Measurements from ENCODE around the gene MGP. TPM values are rescaled to one million over a fixed set of nuclear protein-coding genes. Genes with fewer than 3 reads are reported as not detected.

The MGP gene
- total RNA-seq, 2 donors from 2014 or later: 0.74 TPM; not detected in 1

DNA sequence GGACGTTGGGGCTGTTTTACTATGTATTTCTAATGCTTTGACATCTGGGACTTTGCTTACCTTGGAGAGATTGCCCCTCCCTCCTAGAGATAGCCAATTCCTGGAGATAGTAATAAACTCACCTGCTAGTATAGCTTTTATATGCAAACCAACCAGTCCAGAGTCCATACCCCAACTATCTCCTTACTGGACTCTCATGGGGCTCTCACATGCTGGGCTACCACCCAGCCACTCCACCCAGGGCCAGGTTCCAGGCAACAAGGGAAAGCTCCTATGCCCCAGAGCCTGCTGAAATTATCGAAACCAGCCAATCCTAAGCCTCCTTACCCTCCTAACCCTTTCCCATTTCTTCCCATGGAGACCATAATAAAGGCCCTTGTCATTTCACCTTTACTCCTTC lies 25.5 kb upstream of the MGP start:
- Mint-ChIP-seq H3K27me3 (no peaks in the 10 kb centered on the region), H3K9me3 (no peaks in the 10 kb centered on the region), H3K4me3 (peak overlapping the region; percentile 66), H3K27ac (peak overlapping the region; percentile 81), H3K4me1 (peaks cover 21% of the 10 kb centered on the region), H3K36me3 (ENCODE audit: low read depth) (peaks cover 46% of the 10 kb centered on the region)
- ATAC-seq (replicated peaks): no peak

DNA sequence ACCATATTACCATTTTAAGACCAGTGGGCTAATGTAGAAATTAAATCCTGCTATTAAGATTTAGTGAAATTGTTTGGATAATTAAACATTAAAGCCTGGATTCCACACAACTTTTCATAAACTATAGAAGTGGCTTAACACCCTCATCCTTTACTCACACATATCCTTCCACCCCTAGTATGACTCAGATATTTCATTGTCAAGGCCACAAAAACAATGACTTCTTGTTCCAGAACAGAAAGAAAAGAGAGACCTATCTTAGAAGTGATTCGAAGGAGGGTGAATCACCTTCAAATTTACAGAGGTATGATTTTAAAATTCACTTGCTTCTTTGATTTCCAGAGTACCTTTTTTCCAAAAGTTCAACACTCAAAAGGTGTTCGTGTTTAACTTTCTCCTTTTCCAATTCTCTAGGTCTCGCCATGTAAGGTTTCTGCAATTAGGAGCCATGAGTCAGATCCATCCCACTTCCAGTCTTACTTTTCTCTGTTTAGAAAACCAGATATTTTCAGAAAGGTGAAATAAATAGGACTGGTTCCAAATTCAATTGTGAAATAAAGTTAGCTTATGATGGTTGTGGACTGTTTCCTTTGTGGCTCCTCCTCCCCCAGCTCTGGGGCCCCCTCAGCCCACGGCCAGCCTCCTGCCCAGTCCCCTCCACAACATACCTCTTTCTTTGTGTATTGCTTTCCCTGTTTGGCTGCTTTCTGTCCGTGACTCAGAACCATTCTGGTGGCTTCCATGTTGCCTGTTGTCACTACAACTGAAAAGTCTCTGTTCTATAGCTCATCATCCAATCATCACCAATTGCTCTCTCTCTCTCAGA lies 24.6 kb upstream of the MGP start:
- Mint-ChIP-seq H3K9me3 (no peaks in the 10 kb centered on the region), H3K4me1 (peaks cover 21% of the 10 kb centered on the region), H3K27me3 (no peaks in the 10 kb centered on the region), H3K36me3 (ENCODE audit: low read depth) (peaks cover 37% of the 10 kb centered on the region), H3K4me3 (peak overlapping the region; percentile 66), H3K27ac (peak overlapping the region; percentile 81)
- peak; percentile 84 for ATAC-seq (replicated peaks)

DNA sequence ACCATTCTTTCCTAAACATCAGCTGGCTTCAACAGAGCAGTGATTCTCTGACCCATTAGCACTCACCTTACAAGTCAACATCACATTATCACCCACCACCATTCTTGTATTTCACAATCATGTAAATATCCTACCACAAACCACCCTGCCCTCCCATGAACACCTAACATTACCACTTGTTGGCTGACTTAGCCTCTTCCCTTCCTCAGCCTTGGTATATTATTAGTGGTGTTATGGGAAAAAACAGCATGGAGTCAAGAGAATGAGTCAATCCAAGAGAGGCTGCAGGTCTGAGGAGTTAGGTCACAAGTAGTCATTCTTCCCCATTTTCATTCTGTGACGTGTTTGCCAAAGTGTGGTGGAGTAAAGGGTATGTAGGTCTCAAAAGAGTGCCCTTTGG lies 22.3 kb upstream of the MGP start:
- ATAC-seq (replicated peaks): peak; percentile 49
- H3K36me3 Mint-ChIP-seq (ENCODE audit: low read depth): peaks cover 16% of the 10 kb centered on the region

GRCh38 chr12:14906114-14906513 lies 20.5 kb upstream of the MGP start:
- no peaks in the 10 kb centered on the region for H3K27me3 Mint-ChIP-seq
- peaks cover 12% of the 10 kb centered on the region for H3K36me3 Mint-ChIP-seq (ENCODE audit: low read depth)
- H3K9me3 Mint-ChIP-seq: no peaks in the 10 kb centered on the region
- no peak overlapping the region for H3K4me3 Mint-ChIP-seq
- peaks cover 21% of the 10 kb centered on the region for H3K4me1 Mint-ChIP-seq
- no peak for ATAC-seq (replicated peaks)
- H3K27ac Mint-ChIP-seq: no peak overlapping the region

More for the DNA sequence above, 22.3 kb upstream of the MGP start:
- Mint-ChIP-seq H3K27ac (peak overlapping the region; percentile 79), H3K27me3 (no peaks in the 10 kb centered on the region), H3K4me1 (peaks cover 21% of the 10 kb centered on the region), H3K4me3 (peak overlapping the region; percentile 34), H3K9me3 (no peaks in the 10 kb centered on the region)

DNA sequence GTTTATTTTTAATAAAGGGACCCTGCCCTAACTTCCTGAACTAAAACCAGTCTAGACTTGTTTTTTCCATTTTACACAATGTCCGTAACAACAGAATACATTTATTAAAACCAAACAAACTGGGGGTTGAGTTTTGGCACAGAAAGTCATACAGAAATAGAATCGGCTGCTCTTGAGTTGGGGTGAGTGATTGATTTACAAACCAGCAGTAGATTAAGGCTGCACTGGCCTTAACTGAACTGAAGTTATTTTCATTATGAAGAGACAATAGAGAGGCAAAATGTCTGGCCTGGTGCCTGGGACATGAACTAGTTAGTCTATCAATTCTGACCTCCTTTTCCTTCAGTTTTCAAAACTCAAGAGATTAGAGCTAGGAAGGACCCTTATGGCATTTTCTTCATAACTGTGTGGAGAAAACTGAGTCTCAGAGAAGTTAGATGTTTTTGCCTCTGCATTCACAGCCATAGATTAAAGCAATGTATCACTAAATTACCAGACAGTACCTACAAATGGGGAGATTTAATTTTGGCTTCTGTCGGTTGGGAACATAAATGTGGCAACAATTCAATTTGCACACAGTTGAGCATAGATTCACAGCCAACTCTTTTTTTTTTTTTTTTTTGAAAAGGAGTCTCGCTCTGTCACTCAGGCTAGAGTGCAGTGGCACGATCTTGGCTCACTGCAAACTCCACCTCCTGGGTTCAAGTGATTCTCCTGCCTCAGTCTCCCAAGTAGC lies 19.8 kb upstream of the MGP start:
- H3K4me1 Mint-ChIP-seq: peaks cover 17% of the 10 kb centered on the region
- H3K36me3 Mint-ChIP-seq (ENCODE audit: low read depth): peaks cover 12% of the 10 kb centered on the region
- H3K9me3 Mint-ChIP-seq: no peaks in the 10 kb centered on the region
- H3K4me3 Mint-ChIP-seq: no peak overlapping the region
- H3K27me3 Mint-ChIP-seq: no peaks in the 10 kb centered on the region
- no peak for ATAC-seq (replicated peaks)
- no peak overlapping the region for H3K27ac Mint-ChIP-seq

DNA sequence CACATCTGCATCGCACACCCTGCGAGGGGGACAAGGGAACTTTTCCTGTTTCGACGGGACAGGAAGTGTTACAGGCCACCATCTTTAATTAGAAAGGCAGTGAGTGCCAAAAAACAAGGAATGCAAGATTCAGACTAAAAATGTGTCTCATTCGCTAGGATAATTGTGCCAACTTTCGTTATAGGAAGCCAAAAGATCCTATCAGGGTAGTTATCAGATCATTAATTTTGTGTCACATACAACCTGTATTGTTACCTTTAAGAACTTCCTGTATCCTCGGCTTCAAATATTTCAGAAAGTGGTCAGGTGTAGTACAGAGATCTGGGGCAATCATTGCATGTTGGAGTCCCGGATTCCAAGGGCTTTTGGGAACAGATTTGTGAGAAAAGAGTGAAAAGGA lies 19.2 kb upstream of the MGP start:
- H3K9me3 Mint-ChIP-seq: no peaks in the 10 kb centered on the region
- peaks cover 12% of the 10 kb centered on the region for H3K36me3 Mint-ChIP-seq (ENCODE audit: low read depth)
- peaks cover 12% of the 10 kb centered on the region for H3K4me1 Mint-ChIP-seq
- H3K27me3 Mint-ChIP-seq: no peaks in the 10 kb centered on the region
- no peak overlapping the region for H3K4me3 Mint-ChIP-seq
- H3K27ac Mint-ChIP-seq: no peak overlapping the region
- ATAC-seq (replicated peaks): no peak

- no peak for ATAC-seq (replicated peaks)
- Mint-ChIP-seq H3K4me3 (no peak overlapping the region), H3K36me3 (ENCODE audit: low read depth) (peaks cover 11% of the 10 kb centered on the region), H3K4me1 (peaks cover 10% of the 10 kb centered on the region), H3K9me3 (no peaks in the 10 kb centered on the region), H3K27ac (peak overlapping the region; percentile 20), H3K27me3 (no peaks in the 10 kb centered on the region)
Observed at GRCh38 chr12:14903386-14904098, 17.9 kb upstream of the MGP start.

DNA sequence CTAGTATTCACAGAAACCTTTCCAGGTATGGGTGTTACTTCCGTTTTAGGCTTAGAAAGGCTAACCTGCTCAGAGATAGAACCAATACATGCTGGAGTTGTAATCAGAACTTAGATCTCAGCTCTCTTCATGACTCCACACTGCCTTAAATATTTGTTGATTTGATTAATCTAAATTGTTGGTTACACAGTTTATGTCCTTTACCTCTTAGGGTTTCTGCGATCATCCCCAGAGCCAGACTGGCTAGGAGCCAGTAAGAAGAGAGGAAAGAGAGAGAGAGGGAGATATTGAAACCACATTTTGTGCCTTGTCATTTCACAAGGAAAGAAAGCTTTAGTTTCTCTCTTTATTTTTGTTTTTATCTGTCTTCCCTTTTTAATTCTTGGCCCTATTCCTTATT lies 16.8 kb upstream of the MGP start:
- no peak overlapping the region for H3K27ac Mint-ChIP-seq
- H3K9me3 Mint-ChIP-seq: no peaks in the 10 kb centered on the region
- no peaks in the 10 kb centered on the region for H3K27me3 Mint-ChIP-seq
- H3K4me1 Mint-ChIP-seq: no peaks in the 10 kb centered on the region
- no peak for ATAC-seq (replicated peaks)
- no peak overlapping the region for H3K4me3 Mint-ChIP-seq
- H3K36me3 Mint-ChIP-seq (ENCODE audit: low read depth): peaks cover under 1% of the 10 kb centered on the region

DNA sequence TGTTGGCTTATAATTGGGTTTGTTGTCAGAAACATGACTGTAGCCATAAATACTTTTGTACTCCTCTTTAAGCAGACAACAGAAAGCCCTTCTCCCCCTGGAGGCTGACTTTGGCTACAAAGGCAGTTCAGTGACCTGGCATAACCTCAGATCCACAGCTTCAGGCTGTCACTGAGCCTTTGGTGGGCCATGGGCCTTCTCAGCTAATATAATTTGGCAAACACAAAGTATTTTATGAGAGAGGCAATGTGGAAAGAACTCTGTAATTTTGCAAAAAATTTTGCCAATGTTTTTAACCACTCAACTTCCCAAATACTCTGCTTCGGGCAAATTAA lies 15.5 kb upstream of the MGP start:
- no peak overlapping the region for H3K27ac Mint-ChIP-seq

DNA sequence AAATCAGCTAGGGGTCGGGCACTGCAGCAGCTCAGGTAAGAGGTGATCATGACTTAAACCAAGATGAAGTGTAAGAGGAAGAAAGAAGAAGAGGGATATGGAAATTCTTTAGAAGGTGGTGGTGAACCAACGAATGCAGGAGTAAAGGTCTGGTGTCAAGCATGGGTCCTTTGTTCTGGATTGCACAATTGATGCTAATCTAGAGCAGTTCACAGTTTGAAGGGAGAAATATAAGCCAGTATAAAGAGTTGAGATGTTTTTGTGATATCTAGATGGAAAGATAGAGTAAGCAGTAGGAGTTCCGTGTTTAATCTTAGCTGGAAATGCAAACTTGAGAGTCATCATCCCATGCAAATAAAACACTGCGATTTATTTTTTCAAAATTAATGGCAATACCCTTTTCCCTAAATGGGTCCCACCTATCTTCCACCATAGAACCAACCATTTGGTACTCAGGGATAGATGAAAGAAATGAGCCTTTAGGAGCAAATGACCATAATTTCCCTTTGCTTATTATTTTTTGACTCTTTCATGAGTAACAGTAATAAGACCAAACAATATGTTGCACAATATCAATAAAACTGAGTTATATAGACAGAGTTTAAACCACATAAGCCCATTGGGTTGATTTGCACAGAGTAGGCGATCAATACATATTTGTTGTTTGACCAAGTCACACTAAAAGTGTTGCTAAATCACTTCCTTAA lies 15.0 kb upstream of the MGP start:
- ATAC-seq (replicated peaks): no peak
- Mint-ChIP-seq H3K4me3 (no peak overlapping the region), H3K27me3 (no peaks in the 10 kb centered on the region), H3K4me1 (no peaks in the 10 kb centered on the region), H3K9me3 (no peaks in the 10 kb centered on the region), H3K36me3 (ENCODE audit: low read depth) (no peaks in the 10 kb centered on the region), H3K27ac (no peak overlapping the region)

More for the DNA sequence above, 15.5 kb upstream of the MGP start:
- Mint-ChIP-seq H3K27me3 (no peaks in the 10 kb centered on the region), H3K4me1 (no peaks in the 10 kb centered on the region), H3K9me3 (no peaks in the 10 kb centered on the region), H3K36me3 (ENCODE audit: low read depth) (no peaks in the 10 kb centered on the region), H3K4me3 (no peak overlapping the region)
- no peak for ATAC-seq (replicated peaks)

DNA sequence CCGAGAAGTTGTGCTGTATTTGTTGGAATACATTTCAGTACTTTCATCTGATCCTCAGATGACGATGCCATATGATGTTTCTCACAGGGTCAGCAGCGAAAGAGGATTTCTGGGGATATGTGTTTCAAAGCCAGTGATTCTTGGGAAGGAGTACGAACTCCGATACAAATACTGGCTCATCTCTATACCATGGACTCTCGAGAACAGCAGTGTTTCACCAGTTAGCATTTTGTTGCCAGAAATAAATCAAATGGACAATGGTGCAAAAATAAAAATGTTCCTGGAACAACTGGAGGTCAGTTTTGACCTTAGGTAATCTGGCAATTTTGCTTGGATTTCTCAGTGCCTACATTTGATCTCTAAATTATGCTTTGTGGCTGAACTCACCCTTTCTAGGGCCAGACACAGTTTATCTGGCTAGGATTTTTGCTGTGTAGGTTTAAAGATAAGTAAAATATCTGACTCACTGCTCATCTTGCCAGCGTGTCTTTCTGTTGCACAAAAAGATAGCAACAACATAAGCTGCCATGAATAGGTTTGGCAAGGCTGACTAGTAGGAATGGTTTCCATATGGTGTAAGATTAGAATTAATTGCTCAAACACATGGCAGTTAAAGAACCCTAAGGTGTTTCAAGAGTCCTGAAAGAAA lies 11.0 kb upstream of the MGP start:
- no peaks in the 10 kb centered on the region for H3K27me3 Mint-ChIP-seq
- no peak overlapping the region for H3K4me3 Mint-ChIP-seq
- no peak overlapping the region for H3K27ac Mint-ChIP-seq
- H3K36me3 Mint-ChIP-seq (ENCODE audit: low read depth): no peaks in the 10 kb centered on the region
- H3K4me1 Mint-ChIP-seq: no peaks in the 10 kb centered on the region
- H3K9me3 Mint-ChIP-seq: no peaks in the 10 kb centered on the region
- no peak for ATAC-seq (replicated peaks)

GRCh38 chr12:14893506-14894250 lies 8.0 kb upstream of the MGP start:
- Mint-ChIP-seq H3K36me3 (ENCODE audit: low read depth) (no peaks in the 10 kb centered on the region), H3K27ac (no peak overlapping the region), H3K4me3 (no peak overlapping the region), H3K27me3 (peaks cover 3% of the 10 kb centered on the region), H3K4me1 (no peaks in the 10 kb centered on the region), H3K9me3 (no peaks in the 10 kb centered on the region)
- no peak for ATAC-seq (replicated peaks)

GRCh38 chr12:14892726-14893505 lies 7.3 kb upstream of the MGP start:
- Mint-ChIP-seq H3K27ac (no peak overlapping the region), H3K36me3 (ENCODE audit: low read depth) (no peaks in the 10 kb centered on the region), H3K4me1 (no peaks in the 10 kb centered on the region), H3K9me3 (no peaks in the 10 kb centered on the region), H3K27me3 (peaks cover 3% of the 10 kb centered on the region), H3K4me3 (no peak overlapping the region)
- ATAC-seq (replicated peaks): no peak
